ENCODE results near the gene EHD3. TPM values are rescaled to one million over a fixed set of nuclear protein-coding genes. Genes with fewer than 3 reads are reported as not detected.

The EHD3 gene
- total and polyA plus RNA-seq, 2 of the 13 experiments (the other 11 are each of a cell fraction or from before 2014, with no cell fraction given) = 0.20 to 0.69 TPM

DNA sequence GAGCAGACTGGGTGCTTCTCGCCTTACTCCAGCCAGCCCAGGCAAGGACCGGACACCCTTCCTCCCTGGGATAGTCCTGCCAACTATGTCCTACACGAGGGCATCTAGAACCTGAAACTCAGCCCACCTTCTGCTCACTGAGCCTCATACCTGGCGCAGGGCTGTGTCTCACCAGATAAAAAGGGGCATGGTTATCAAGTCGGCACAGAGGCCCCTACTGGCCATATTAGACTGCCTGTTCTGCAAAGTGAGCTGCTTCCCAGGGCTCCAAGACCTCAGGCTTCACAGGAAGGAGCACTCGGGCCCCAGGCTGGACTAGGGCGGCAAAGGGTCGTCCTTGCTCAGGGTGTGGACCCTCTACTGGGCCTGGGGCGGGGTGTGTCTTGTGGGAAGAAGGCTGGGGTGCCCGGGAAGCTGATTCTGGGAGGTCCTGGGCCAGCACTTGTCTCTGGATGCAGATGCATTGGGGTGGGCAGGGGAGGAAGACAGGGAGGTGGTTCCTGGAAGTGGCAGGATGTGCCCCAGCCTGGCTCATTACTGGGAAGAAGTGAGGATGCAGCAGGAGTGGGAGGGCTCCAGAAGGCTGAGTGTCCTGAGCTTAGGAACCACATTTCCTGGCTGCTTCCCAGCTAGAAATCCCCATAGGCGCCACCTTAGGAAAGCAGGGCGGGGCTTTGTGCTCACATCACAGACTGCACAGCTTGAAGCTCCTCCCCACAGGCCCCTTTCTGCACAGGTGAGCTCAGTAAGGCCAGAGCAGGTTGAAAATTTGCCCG, 19.6 kb downstream of the EHD3 start:
- H2AFZ ChIP-seq (ENCODE audit: low read length) = no peak overlapping the region
- H3K4me3 ChIP-seq (replicated peaks in 1 of 3; ENCODE audit: insufficient read depth in 1 of 3, low read depth in 2 of 3, low read length in 3 of 3) = no peak overlapping the region
- H3K27ac ChIP-seq (ENCODE audit: extremely low read length, insufficient read depth, low read length) = no peak overlapping the region
- no peaks in the 10 kb centered on the region for H3K9me3 ChIP-seq (ENCODE audit: low read length)
- 19% methylated on average over 13 of the region's 13 CpGs for WGBS (ENCODE audit: low lambda C conversion rate)
- CTCF ChIA-PET (ENCODE audit: low intra/inter-chr PET ratio, low total read pairs) = no interaction called here
- H3K4me2 ChIP-seq (ENCODE audit: low read depth, low read length) = no peak overlapping the region
- no TSS peak for BruUV-seq (replicated peaks)
- H3K36me3 ChIP-seq (replicated peaks in 1 of 2; ENCODE audit: control insufficient read depth in 1 of 2, insufficient read depth in 2 of 2, low read length in 2 of 2) = no peaks in the 10 kb centered on the region
- ATAC-seq = no peak
- no peaks in the 10 kb centered on the region for H4K20me1 ChIP-seq (ENCODE audit: insufficient read depth, low read length)
- POLR2A ChIA-PET = no interaction called here
- no peak for FAIRE-seq
- DNase-seq (ENCODE audit: low spot score) = no peak
- H3K27me3 ChIP-seq (ENCODE audit: control insufficient read depth in 1 of 2, insufficient read depth in 2 of 2, low read length in 2 of 2) = peaks cover 2 to 16% of the 10 kb centered on the region in 2 experiments; a peak in 3 of 5 replicates
- no peaks in the 10 kb centered on the region for H3K79me2 ChIP-seq (ENCODE audit: insufficient read depth, low read length)
- no peaks in the 10 kb centered on the region for H3K4me1 ChIP-seq (ENCODE audit: insufficient read depth, low read length)
- no peak for TF ChIP-seq ZNF263 (CRISPR knock-in tag; IDR thresholded peaks at IDR 0.05)
- TF ChIP-seq, protein P1, sequence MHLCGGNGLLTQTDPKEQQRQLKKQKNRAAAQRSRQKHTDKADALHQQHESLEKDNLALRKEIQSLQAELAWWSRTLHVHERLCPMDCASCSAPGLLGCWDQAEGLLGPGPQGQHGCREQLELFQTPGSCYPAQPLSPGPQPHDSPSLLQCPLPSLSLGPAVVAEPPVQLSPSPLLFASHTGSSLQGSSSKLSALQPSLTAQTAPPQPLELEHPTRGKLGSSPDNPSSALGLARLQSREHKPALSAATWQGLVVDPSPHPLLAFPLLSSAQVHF (CRISPR knock-in tag; IDR thresholded peaks at IDR 0.05) = no peak
- no peak for TF ChIP-seq ZBTB3 (CRISPR knock-in tag; IDR thresholded peaks at IDR 0.05; ENCODE audit: borderline replicate concordance, low read depth)
- TF ChIP-seq, protein P2, sequence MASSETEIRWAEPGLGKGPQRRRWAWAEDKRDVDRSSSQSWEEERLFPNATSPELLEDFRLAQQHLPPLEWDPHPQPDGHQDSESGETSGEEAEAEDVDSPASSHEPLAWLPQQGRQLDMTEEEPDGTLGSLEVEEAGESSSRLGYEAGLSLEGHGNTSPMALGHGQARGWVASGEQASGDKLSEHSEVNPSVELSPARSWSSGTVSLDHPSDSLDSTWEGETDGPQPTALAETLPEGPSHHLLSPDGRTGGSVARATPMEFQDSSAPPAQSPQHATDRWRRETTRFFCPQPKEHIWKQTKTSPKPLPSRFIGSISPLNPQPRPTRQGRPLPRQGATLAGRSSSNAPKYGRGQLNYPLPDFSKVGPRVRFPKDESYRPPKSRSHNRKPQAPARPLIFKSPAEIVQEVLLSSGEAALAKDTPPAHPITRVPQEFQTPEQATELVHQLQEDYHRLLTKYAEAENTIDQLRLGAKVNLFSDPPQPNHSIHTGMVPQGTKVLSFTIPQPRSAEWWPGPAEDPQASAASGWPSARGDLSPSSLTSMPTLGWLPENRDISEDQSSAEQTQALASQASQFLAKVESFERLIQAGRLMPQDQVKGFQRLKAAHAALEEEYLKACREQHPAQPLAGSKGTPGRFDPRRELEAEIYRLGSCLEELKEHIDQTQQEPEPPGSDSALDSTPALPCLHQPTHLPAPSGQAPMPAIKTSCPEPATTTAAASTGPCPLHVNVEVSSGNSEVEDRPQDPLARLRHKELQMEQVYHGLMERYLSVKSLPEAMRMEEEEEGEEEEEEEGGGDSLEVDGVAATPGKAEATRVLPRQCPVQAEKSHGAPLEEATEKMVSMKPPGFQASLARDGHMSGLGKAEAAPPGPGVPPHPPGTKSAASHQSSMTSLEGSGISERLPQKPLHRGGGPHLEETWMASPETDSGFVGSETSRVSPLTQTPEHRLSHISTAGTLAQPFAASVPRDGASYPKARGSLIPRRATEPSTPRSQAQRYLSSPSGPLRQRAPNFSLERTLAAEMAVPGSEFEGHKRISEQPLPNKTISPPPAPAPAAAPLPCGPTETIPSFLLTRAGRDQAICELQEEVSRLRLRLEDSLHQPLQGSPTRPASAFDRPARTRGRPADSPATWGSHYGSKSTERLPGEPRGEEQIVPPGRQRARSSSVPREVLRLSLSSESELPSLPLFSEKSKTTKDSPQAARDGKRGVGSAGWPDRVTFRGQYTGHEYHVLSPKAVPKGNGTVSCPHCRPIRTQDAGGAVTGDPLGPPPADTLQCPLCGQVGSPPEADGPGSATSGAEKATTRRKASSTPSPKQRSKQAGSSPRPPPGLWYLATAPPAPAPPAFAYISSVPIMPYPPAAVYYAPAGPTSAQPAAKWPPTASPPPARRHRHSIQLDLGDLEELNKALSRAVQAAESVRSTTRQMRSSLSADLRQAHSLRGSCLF (CRISPR knock-in tag; IDR thresholded peaks at IDR 0.05; ENCODE audit: borderline replicate concordance) = no peak
- no peak for TF ChIP-seq KLF13 (CRISPR knock-in tag; IDR thresholded peaks at IDR 0.05)
- no peak for TF ChIP-seq ZFY (CRISPR knock-in tag; IDR thresholded peaks at IDR 0.05)
- TF ChIP-seq MEF2D (CRISPR knock-in tag; IDR thresholded peaks at IDR 0.05) = no peak
- TF ChIP-seq, protein P3, sequence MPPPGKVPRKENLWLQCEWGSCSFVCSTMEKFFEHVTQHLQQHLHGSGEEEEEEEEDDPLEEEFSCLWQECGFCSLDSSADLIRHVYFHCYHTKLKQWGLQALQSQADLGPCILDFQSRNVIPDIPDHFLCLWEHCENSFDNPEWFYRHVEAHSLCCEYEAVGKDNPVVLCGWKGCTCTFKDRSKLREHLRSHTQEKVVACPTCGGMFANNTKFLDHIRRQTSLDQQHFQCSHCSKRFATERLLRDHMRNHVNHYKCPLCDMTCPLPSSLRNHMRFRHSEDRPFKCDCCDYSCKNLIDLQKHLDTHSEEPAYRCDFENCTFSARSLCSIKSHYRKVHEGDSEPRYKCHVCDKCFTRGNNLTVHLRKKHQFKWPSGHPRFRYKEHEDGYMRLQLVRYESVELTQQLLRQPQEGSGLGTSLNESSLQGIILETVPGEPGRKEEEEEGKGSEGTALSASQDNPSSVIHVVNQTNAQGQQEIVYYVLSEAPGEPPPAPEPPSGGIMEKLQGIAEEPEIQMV (CRISPR knock-in tag; IDR thresholded peaks at IDR 0.05; ENCODE audit: low read depth) = no peak
- TF ChIP-seq ZNF180 (CRISPR knock-in tag; IDR thresholded peaks at IDR 0.05; ENCODE audit: borderline replicate concordance, low read depth) = no peak
- TF ChIP-seq ZNF329 (CRISPR knock-in tag; IDR thresholded peaks at IDR 0.05; ENCODE audit: low read depth) = no peak
- no peak for TF ChIP-seq ZSCAN22 (CRISPR knock-in tag; IDR thresholded peaks at IDR 0.05)
- no peak for TF ChIP-seq ZFP41 (CRISPR knock-in tag; IDR thresholded peaks at IDR 0.05; ENCODE audit: borderline replicate concordance)
- in situ Hi-C loops (cut with HindIII; ENCODE audit: extremely low pct_ligation_motif_present, low pct_unique_long_range_greater_than_20kb) = no loop called here
- intact Hi-C loops (cut with micrococcal nuclease; ENCODE audit: unreplicated experiment) = no loop called here
- H3K9ac ChIP-seq (ENCODE audit: insufficient read depth, low read depth, low read length) = no peak overlapping the region

Measured in HepG2 (cell line).